Measurements from ENCODE around the gene COL4A2.

DNA sequence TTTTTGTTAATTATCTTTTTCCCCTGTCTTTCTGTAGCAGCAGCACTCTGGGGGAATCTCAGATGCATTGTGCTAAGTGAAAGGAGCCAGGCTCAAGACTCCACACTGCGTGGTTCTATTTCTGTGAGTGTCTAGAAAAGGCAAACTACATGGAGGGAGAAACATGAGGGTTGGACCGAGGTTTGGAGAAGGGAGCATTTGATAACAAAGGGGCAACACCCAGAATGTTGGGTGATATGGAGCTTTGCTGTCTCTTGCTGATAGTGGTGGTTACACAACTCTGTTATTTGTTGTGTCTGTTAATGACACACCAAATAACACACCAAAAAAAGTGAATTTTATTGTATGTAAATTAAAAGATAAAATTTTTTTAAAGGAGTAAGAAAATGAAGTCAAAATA is 107.8 kb downstream of the COL4A2 start:
- TF ChIP-seq YY1 (IDR thresholded peaks at IDR 0.05) (no peak), RAD21 (IDR thresholded peaks at IDR 0.05) (no peak), TAF1 (conservative IDR thresholded peaks at IDR 0.05) (no peak), GABPA (IDR thresholded peaks at IDR 0.05 in 1 of 2, conservative IDR thresholded peaks at IDR 0.05 in 1 of 2) (no peak), RXRA (IDR thresholded peaks at IDR 0.05) (no peak), JUND (IDR thresholded peaks at IDR 0.05) (no peak), SP1 (IDR thresholded peaks at IDR 0.05) (no peak)
- TF ChIP-seq, protein P1, sequence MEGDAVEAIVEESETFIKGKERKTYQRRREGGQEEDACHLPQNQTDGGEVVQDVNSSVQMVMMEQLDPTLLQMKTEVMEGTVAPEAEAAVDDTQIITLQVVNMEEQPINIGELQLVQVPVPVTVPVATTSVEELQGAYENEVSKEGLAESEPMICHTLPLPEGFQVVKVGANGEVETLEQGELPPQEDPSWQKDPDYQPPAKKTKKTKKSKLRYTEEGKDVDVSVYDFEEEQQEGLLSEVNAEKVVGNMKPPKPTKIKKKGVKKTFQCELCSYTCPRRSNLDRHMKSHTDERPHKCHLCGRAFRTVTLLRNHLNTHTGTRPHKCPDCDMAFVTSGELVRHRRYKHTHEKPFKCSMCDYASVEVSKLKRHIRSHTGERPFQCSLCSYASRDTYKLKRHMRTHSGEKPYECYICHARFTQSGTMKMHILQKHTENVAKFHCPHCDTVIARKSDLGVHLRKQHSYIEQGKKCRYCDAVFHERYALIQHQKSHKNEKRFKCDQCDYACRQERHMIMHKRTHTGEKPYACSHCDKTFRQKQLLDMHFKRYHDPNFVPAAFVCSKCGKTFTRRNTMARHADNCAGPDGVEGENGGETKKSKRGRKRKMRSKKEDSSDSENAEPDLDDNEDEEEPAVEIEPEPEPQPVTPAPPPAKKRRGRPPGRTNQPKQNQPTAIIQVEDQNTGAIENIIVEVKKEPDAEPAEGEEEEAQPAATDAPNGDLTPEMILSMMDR (IDR thresholded peaks at IDR 0.05; ENCODE audit: low read depth, low read length, missing input control): no peak
- TF ChIP-seq, protein P2, sequence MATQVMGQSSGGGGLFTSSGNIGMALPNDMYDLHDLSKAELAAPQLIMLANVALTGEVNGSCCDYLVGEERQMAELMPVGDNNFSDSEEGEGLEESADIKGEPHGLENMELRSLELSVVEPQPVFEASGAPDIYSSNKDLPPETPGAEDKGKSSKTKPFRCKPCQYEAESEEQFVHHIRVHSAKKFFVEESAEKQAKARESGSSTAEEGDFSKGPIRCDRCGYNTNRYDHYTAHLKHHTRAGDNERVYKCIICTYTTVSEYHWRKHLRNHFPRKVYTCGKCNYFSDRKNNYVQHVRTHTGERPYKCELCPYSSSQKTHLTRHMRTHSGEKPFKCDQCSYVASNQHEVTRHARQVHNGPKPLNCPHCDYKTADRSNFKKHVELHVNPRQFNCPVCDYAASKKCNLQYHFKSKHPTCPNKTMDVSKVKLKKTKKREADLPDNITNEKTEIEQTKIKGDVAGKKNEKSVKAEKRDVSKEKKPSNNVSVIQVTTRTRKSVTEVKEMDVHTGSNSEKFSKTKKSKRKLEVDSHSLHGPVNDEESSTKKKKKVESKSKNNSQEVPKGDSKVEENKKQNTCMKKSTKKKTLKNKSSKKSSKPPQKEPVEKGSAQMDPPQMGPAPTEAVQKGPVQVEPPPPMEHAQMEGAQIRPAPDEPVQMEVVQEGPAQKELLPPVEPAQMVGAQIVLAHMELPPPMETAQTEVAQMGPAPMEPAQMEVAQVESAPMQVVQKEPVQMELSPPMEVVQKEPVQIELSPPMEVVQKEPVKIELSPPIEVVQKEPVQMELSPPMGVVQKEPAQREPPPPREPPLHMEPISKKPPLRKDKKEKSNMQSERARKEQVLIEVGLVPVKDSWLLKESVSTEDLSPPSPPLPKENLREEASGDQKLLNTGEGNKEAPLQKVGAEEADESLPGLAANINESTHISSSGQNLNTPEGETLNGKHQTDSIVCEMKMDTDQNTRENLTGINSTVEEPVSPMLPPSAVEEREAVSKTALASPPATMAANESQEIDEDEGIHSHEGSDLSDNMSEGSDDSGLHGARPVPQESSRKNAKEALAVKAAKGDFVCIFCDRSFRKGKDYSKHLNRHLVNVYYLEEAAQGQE (IDR thresholded peaks at IDR 0.05): no peak
- TF ChIP-seq, protein P3, sequence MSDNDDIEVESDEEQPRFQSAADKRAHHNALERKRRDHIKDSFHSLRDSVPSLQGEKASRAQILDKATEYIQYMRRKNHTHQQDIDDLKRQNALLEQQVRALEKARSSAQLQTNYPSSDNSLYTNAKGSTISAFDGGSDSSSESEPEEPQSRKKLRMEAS (IDR thresholded peaks at IDR 0.05): no peak
- TF ChIP-seq, protein P4, sequence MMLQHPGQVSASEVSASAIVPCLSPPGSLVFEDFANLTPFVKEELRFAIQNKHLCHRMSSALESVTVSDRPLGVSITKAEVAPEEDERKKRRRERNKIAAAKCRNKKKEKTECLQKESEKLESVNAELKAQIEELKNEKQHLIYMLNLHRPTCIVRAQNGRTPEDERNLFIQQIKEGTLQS (IDR thresholded peaks at IDR 0.05): no peak

All from liver (tissue), 3 donors.